Measurements from ENCODE around the gene NACA2. TPM values are rescaled to one million over a fixed set of nuclear protein-coding genes. Genes with fewer than 3 reads are reported as not detected.
A peak's percentile ranks its signal among the peaks of the same experiment; 100 is the strongest.

NACA2 gene
- total RNA-seq, 1 experiment from 2014 or later = not detected

DNA sequence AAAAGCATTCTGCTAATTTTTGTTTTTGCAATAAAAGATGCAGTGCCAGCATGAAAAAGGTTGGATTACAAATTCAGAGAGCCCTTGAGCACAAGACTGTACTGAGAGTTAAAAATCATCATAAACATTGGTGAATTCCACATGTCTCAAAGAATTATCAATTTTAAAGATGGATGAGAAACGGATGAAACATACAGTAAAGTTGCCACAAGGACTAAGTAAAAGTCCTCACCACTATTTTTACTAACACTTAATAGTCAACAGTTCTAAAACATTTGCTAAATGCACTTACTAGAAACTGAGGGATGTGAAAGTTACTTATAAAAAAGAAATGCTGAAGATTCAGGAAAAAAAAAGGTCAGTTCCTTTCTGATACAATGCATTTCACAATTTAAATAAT, 25.8 kb upstream of the NACA2 start:
- TF ChIP-seq CTCF (conservative IDR thresholded peaks at IDR 0.05; ENCODE audit: low read depth, low read length) (no peak), EZH2phosphoT487 (IDR thresholded peaks at IDR 0.05; ENCODE audit: borderline replicate concordance, low read length) (no peak)
- Histone ChIP-seq H3K9me2 (replicated peaks; ENCODE audit: low read length) (no peaks in the 10 kb centered on the region), H3K36me3 (ENCODE audit: low read depth, low read length) (peaks cover 4% of the 10 kb centered on the region; the same call in 1 of the 2 replicates), H3K4me2 (ENCODE audit: low read length) (peak overlapping the region; percentile 3; the same call in 1 of the 2 replicates), H3K79me2 (ENCODE audit: low read length) (no peaks in the 10 kb centered on the region), H2AFZ (ENCODE audit: low read length) (no peak overlapping the region), H4K20me1 (ENCODE audit: low read length) (no peaks in the 10 kb centered on the region), H3K9me3 (ENCODE audit: low read length) (peaks cover 20% of the 10 kb centered on the region), H3K9ac (ENCODE audit: low read length) (no peak overlapping the region), H3K27me3 (ENCODE audit: low read length) (no peaks in the 10 kb centered on the region), H3K27ac (ENCODE audit: low read length) (no peak overlapping the region), H3K4me1 (ENCODE audit: insufficient read depth, low read length) (peaks cover 12% of the 10 kb centered on the region), H3F3A (ENCODE audit: low read length, unreplicated experiment) (no peaks in the 10 kb centered on the region), H3K4me3 (ENCODE audit: low read length) (no peak overlapping the region)
- no peak for DNase-seq
- no peak for ATAC-seq
- ChIA-PET CTCF (no interaction called here), POLR2A (ENCODE audit: unreplicated experiment) (no interaction called here)
- intact Hi-C loops (cut with micrococcal nuclease) = no loop called here
- BruUV-seq (replicated peaks) = no TSS peak

GRCh38 chr17:61614219-61614618, 23.2 kb upstream of the NACA2 start:
- no peaks in the 10 kb centered on the region for H4K20me1 ChIP-seq (ENCODE audit: low read length)
- no peak for TF ChIP-seq CTCF (conservative IDR thresholded peaks at IDR 0.05; ENCODE audit: low read depth, low read length)
- TF ChIP-seq EZH2 (IDR thresholded peaks at IDR 0.05; ENCODE audit: low read length, unreplicated experiment) = no peak
- TF ChIP-seq EZH2phosphoT487 (IDR thresholded peaks at IDR 0.05; ENCODE audit: borderline replicate concordance, low read length) = no peak
- no peak overlapping the region for H2AFZ ChIP-seq (ENCODE audit: low read length)
- H3K9me2 ChIP-seq (replicated peaks; ENCODE audit: low read length) = no peaks in the 10 kb centered on the region
- H3K4me1 ChIP-seq (ENCODE audit: insufficient read depth, low read length) = peaks cover 12% of the 10 kb centered on the region
- POLR2A ChIA-PET (ENCODE audit: unreplicated experiment) = no interaction called here
- no peak overlapping the region for H3K4me2 ChIP-seq (ENCODE audit: low read length)
- peaks cover under 1% of the 10 kb centered on the region; the same call in 1 of the 2 replicates for H3K36me3 ChIP-seq (ENCODE audit: low read depth, low read length)
- H3K9me3 ChIP-seq (ENCODE audit: low read length) = peaks cover 5% of the 10 kb centered on the region
- H3K79me2 ChIP-seq (ENCODE audit: low read length) = no peaks in the 10 kb centered on the region
- H3K27me3 ChIP-seq (ENCODE audit: low read length) = no peaks in the 10 kb centered on the region
- ATAC-seq (no peak), DNase-seq (no peak)
- no peaks in the 10 kb centered on the region for H3F3A ChIP-seq (ENCODE audit: low read length, unreplicated experiment)
- no TSS peak for BruUV-seq (replicated peaks)
- H3K9ac ChIP-seq (ENCODE audit: low read length) = no peak overlapping the region
- H3K27ac ChIP-seq (ENCODE audit: low read length) = no peak overlapping the region
- intact Hi-C loops (cut with micrococcal nuclease) = no loop called here
- CTCF ChIA-PET = no interaction called here
- no peak overlapping the region for H3K4me3 ChIP-seq (ENCODE audit: low read length)

DNA sequence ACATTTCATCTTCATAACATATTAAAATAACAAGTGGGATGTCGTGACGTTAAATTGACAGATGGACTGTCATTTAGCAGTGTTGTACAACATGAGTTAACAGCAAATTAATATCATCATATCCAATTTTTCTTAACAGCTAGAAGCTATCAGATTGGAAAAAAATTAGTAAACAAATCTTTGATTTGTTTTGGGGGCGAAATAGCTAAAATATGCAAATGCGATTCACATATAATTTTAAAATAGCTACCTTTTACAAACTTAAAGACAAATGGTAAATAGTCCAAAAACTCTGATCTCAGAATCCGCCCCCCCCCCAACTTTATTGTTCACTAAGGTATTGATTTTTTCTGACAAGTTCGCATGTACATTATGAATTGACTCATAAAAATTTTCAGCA, 20.3 kb upstream of the NACA2 start:
- peaks cover 11% of the 10 kb centered on the region for H3K4me1 ChIP-seq (ENCODE audit: insufficient read depth, low read length)
- no peaks in the 10 kb centered on the region for H3F3A ChIP-seq (ENCODE audit: low read length, unreplicated experiment)
- BruUV-seq (replicated peaks) = no TSS peak
- no peak overlapping the region for H3K9ac ChIP-seq (ENCODE audit: low read length)
- ChIA-PET CTCF (no interaction called here), POLR2A (ENCODE audit: unreplicated experiment) (no interaction called here)
- ATAC-seq = no peak
- no peaks in the 10 kb centered on the region for H3K9me3 ChIP-seq (ENCODE audit: low read length)
- H3K79me2 ChIP-seq (ENCODE audit: low read length) = no peaks in the 10 kb centered on the region
- H3K4me3 ChIP-seq (ENCODE audit: low read length) = no peak overlapping the region
- no peaks in the 10 kb centered on the region for H3K9me2 ChIP-seq (replicated peaks; ENCODE audit: low read length)
- no peak overlapping the region for H3K4me2 ChIP-seq (ENCODE audit: low read length)
- DNase-seq = no peak
- H2AFZ ChIP-seq (ENCODE audit: low read length) = no peak overlapping the region
- intact Hi-C loops (cut with micrococcal nuclease) = no loop called here
- H4K20me1 ChIP-seq (ENCODE audit: low read length) = no peaks in the 10 kb centered on the region
- no peaks in the 10 kb centered on the region for H3K27me3 ChIP-seq (ENCODE audit: low read length)
- no peaks in the 10 kb centered on the region for H3K36me3 ChIP-seq (ENCODE audit: low read depth, low read length)
- H3K27ac ChIP-seq (ENCODE audit: low read length) = no peak overlapping the region
- TF ChIP-seq EZH2 (IDR thresholded peaks at IDR 0.05; ENCODE audit: low read length, unreplicated experiment) (no peak), EZH2phosphoT487 (IDR thresholded peaks at IDR 0.05; ENCODE audit: borderline replicate concordance, low read length) (no peak), CTCF (conservative IDR thresholded peaks at IDR 0.05; ENCODE audit: low read depth, low read length) (no peak)
